ENCODE data around the gene SFXN5.

Gene SFXN5

DNA sequence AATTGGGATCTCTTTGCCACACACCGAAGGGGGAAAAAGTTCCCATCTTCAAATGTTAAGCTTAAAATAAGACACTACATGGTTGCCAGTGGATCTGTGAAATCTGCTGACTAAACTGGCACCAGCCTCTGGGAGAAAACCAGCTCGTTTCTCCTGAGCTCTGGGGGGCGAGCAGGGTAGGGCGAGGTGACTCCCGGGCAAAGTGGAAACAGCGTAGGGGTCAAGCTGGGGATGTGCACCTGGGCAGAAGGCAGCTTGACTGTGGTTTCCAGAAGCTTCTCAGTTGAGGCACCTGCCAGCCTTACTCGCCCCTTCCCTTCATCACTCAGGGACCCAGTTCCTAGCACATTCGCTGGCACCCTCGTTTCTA lies 62.8 kb downstream of the SFXN5 start:
- DNase-seq (ENCODE audit: low read depth): no peak
- TF ChIP-seq, protein P1, sequence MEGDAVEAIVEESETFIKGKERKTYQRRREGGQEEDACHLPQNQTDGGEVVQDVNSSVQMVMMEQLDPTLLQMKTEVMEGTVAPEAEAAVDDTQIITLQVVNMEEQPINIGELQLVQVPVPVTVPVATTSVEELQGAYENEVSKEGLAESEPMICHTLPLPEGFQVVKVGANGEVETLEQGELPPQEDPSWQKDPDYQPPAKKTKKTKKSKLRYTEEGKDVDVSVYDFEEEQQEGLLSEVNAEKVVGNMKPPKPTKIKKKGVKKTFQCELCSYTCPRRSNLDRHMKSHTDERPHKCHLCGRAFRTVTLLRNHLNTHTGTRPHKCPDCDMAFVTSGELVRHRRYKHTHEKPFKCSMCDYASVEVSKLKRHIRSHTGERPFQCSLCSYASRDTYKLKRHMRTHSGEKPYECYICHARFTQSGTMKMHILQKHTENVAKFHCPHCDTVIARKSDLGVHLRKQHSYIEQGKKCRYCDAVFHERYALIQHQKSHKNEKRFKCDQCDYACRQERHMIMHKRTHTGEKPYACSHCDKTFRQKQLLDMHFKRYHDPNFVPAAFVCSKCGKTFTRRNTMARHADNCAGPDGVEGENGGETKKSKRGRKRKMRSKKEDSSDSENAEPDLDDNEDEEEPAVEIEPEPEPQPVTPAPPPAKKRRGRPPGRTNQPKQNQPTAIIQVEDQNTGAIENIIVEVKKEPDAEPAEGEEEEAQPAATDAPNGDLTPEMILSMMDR (IDR thresholded peaks at IDR 0.05; ENCODE audit: insufficient read depth, low read depth, low read length, missing control alignments): no peak
- H3K4me3 ChIP-seq (ENCODE audit: low read depth, low read length): no peak overlapping the region

DNA sequence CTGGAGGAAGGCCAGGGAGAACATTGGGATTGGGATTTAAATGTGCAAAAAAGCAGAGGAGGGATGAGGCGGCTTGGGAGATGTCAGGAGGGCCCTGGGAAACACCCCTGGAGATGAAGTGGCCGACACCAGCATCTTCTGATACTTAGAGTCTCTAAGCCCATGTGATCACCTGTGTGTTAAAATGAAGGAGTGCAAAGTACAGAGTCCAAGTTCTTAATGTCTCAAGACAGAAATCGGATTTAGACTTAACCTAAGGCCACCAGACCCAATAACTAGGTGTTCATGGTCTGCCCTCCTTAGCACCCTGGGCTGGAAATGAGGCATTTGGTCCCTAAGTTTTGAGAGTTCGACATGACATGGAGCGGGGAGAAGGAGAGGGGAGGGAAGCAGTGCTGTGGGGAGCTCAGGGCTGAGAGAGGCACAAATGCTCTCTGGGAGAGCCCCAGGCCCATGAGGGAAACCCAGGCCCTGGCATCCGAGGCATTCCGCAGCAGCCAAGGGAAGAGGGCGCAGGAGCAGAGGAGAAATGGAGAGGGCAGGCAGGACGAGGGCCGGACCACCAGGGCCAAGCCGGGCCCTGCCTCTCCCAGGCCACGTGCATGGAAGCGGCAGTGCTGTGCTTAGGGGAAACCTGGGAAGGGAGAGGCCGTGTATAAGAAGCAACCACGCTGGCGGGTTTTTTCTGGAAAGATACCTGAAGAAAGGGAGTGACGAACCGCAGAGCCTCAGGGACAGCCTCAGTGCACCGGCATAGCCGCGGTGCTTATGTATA lies 63.3 kb downstream of the SFXN5 start:
- H3K4me3 ChIP-seq (ENCODE audit: low read depth, low read length): no peak overlapping the region
- no peak for DNase-seq (ENCODE audit: low read depth)
- TF ChIP-seq, protein P1 (IDR thresholded peaks at IDR 0.05; ENCODE audit: insufficient read depth, low read depth, low read length, missing control alignments): no peak

DNA sequence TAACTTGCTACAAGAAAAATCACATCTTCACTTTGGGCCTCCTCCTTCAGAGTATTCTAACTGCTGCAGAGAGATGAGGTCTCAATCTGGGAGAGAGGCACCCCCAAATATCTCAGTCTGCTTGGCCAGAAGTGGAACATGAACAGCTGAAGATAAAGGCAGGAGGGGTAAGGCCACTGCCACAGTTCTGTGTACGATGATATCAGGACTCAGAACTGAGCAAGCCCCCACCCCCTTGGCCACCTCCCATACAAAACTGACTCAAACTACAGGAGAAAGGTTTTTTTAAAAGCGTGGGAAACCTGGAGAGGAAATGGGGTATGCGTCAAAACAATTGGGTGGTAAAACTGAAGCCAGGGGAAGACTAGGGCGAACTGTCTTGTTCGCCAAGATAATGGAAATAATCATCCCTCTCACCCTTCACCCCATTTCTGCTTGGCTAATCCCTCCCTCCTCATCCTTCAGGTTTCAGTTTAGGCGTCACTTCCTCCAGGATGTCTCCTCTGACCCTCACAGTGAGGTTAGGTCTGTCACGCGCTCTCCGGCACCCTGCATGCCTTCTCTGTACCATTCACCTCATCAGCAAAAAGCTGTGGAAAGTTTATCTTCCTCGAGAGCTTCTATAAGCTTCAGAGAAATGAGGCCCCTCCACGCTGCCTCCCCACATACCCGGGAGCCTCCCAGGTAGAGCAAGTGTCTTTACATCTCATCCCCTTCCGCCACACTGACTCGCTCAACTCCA lies 64.4 kb downstream of the SFXN5 start:
- TF ChIP-seq, protein P1 (IDR thresholded peaks at IDR 0.05; ENCODE audit: insufficient read depth, low read depth, low read length, missing control alignments): no peak
- no peak for DNase-seq (ENCODE audit: low read depth)

DNA sequence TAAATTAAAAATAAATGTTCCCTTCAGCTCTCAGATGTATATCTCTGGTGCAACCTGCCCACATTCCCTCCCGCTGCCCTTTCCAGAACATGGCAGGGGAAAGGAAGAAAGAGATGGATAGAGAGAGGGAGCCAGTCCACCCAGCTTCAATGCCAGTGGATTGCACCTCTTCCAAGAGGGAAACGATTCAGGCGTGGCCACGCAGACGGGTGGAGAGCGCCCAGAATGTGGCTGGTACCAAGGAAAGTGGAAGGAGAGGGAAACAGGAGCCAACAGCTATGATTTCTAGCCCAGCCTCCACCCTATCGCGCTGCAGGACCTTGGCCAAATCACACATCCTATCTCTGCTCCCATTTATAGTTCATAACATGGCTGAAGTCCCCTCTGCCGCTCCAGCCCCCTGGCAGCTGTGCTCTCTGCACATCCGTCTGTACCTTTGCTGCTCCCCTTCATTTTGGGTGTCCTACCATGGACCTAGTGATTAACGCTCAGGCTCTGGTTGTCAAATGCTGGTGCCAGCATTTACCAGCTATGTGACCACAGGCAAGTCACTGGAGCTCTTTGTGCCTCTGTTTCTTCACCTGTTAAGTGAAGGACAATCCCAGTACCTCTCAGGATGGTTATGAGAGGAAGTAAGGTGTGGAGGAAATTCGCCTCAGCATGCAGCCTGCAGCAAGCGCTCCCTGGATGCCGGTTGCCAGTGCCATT lies 66.5 kb downstream of the SFXN5 start:
- DNase-seq (ENCODE audit: low read depth): no peak
- TF ChIP-seq, protein P1 (IDR thresholded peaks at IDR 0.05; ENCODE audit: insufficient read depth, low read depth, low read length, missing control alignments): no peak
- no peak overlapping the region for H3K4me3 ChIP-seq (ENCODE audit: low read depth, low read length)

More for the DNA sequence above, 64.4 kb downstream of the SFXN5 start:
- no peak overlapping the region for H3K4me3 ChIP-seq (ENCODE audit: low read depth, low read length)

DNA sequence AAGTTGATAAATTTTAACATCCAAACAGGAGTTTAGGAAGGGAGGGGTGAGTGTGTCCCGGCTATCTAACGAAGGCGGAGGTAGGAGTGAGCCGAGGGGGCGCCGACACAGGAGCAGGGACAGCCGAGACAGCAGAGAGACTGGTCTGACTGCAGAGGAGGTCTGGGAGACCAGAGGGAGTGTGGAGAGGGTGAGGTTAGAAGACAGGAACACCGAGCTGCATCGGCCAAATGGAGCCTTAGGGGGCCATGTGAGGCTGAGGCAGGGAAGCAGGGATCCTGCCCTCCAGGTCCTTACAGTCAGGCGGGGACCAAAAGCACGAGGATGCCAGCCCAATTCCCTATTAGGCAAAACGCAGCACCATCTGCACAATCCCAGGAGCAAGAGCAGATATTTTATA lies 67.0 kb downstream of the SFXN5 start:
- DNase-seq (ENCODE audit: low read depth): no peak
- no peak overlapping the region for H3K4me3 ChIP-seq (ENCODE audit: low read depth, low read length)
- TF ChIP-seq, protein P1 (IDR thresholded peaks at IDR 0.05; ENCODE audit: insufficient read depth, low read depth, low read length, missing control alignments): no peak

DNA sequence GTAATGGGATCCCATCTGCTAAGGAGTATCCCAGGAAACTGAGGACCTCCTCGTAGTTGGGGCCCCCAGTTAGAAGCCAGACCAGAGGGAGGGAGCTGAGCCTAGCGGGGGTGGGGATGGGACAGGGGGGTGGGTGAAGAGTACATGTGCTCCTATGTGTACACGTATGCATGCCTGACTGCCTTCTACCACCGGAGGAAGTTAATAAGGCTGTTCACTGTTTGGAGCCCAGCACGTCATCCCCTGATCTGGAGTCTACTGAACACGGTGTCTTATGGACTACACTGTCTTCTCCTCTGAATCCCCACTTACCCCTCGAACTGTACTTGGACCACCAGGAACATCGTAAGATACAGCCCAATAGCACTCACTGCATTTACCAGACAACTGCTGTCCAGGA lies 68.5 kb downstream of the SFXN5 start:
- DNase-seq (ENCODE audit: low read depth): no peak
- H3K4me3 ChIP-seq (ENCODE audit: low read depth, low read length): no peak overlapping the region
- TF ChIP-seq, protein P1 (IDR thresholded peaks at IDR 0.05; ENCODE audit: insufficient read depth, low read depth, low read length, missing control alignments): no peak

Data from GM12865 (cell line).